HG03520 (cell line): Measurements from ENCODE around the gene UROS.
A peak's percentile ranks its signal among the peaks of the same experiment; 100 is the strongest.

Experiments
- ATAC-seq: cut with Tn5 transposase; IDR thresholded peaks from one replicate; pipeline ENCODE4 v1.9.1; 2021; ENCODE audit warnings: mild to moderate bottlenecking, moderate library complexity; ENCODE audit not compliant: unreplicated experiment

UROS gene

DNA sequence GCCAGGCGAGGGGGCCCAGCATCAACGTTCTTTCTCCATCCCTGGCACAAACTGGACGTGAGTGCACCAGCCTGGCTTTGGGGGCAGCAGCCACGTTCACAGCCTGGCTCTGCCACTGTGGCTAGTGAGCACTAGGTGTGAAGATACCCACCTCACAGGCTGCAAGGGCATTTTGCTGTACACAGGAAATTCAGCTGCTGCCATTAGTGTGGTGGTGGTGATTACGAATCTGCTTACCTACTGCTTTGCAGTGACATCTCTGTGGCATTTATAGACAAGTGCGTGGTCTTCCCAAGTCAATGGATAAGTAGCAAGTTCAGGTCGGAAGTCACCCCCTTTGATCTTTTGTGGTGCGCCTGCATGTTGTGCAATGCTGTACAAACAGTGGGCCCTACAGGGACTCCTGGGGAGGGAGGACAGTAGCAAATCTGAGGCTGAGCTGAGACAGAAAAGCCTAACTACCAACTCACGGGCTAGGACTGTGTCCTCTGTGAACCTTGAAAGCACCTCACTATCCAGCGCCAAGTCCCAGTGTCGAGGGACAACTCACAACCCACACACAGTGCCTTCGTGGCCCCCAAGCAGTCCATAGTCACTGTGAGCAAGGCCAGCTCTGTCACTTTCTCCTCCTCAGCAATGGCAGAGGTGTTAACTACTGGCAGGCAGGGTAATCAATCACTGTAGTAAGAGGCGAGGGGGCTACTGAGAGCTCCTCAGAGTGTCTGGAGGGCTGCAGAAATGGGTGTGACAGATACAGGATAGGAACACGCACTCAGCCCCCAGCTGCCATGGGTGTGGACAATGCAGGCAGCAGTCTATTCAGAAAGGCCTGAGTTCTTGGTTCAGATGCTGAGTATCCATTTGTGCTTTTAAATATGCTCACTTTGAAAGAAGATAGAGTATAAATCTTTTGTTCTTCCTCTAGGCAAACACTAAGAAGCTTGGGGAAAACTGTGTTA lies 30.4 kb downstream of the UROS start:
- no peak for ATAC-seq

DNA sequence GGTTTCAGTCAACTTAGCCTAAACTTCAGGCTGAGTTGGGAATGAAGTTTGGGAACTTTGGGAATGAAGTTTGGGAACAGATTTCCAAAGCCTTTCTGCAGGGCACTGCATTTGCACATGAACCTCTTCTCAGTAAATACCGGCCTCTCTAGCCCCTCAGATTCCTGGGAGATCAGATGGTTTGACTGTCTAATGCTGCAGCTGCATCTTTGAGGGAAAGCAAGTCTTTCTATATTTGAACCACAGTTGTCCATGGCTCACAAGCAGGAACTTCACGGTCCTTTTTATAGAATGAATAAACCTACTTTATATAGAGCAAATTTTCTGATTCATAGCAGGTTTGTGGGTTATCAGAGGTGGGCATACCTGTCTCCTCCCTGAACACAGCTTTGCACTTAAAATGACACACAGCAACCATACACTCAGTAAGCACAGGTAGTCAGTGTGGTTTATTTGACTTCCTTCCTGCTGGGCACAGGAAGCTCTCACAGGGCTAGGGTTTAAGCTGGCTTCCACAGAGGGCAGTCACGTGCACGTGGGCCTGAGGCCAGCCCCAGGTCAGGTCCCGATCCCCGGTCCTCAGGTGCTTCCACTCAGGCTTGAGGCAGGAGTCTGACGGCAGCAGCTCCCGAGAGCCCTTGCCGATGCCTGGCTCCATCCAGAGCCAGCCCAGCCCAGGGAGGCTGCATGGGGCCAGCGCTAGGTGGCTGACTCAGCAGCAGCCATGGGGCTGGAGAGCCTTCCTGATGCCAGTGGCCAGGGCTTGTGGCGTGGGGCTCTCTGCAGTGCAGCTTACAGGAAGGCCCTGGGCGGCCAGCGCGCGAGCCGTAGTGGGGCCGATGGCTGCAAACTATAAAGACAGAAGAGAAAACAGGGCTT lies 34.7 kb downstream of the UROS start:
- no peak for ATAC-seq

DNA sequence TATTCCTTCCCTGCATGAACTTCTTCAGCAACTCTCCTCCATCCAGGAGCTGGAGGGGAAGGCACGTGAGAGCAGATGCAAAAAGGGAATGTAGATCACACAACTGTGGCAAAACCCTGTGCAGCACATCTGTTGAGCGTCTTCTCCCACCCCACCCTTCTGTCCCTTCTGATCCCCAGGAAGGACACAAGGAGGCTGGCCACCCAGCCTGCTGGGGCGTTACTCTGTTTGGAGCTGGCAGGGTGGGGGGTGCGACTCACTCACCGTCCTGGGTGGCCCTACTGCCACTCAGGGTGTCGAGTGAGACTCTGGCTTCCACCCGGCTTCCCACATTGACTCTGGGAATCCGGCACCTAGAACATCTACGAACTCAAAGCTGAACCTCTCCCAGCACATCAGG lies 37.3 kb downstream of the UROS start:
- no peak for ATAC-seq

DNA sequence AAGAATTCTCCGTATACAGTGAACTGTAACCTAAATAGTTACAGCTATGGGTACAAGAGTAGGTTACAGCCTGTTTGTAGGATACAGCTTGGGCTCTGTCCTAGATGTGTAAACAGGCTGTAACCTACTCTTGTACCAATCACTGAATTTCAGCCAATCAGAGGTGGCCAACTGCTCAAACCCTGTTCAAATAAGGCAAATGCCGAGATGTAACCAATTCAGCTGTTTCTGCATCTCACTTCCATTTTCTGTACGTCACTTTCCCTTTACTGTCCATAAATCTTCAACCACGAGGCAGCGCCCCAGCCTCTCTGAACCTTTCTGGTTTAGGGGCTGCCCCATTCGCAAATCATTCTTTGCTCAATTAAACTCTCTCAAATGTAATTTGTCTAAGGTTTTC lies 39.1 kb downstream of the UROS start:
- peak; percentile 73 for ATAC-seq

DNA sequence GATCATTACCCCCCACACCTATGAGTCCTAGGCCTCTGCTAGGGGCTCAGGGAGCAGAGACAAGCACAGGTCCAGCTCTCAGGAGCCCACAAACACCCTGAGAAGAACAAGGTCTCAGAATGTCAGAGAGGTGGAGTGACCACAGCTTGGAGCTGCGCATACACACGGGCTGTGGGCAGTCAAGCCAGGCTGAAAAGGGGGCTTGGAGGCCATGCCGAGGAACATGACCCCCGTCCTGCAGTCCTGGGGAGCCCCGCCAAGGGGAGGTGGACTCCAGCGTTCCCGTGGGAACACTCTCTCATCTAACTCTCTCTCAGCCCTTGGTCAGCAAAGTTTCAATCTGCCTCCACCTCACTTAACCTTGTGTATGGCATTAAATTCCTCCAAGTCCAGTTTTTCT lies 39.6 kb downstream of the UROS start:
- no peak for ATAC-seq

DNA sequence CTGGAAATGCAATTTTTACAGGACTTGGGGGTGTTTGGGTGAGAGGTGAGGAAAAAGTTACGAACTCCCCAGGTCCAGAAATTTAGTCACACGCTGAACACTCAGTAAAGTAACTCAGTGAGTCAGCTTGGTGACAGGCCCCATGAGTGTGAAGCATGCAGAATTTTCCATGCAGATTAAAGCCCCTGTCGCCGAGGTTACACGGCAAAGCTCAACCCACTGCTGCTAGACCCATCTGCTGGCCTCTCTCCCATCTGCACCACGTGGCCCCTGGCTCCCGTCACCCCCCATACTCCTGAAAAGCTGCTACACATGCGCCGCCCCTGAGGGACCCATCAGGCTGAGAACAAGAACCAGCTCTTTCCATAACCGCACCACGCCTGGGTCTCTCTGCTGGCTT lies 40.4 kb downstream of the UROS start:
- ATAC-seq, result no peak

DNA sequence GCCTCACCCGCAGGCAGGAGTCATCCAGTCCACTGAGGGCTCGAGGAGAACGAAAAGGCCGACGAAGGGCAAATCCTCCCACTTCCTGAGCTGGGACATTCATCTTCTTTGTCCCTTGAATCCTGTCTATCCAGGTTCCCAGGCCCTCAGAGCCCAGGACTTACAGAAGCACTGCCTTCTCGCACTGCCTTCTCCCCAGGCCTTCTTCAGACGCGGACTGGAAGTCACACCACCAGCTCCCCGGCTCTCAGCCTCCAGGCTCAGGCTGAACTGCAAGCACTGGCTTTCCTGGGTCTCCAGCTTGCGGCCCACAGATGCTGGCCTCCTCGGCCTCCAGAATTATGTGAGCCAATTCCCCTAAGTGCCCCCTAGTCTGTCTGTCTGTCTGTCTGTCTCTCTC lies 41.0 kb downstream of the UROS start:
- ATAC-seq, result no peak

DNA sequence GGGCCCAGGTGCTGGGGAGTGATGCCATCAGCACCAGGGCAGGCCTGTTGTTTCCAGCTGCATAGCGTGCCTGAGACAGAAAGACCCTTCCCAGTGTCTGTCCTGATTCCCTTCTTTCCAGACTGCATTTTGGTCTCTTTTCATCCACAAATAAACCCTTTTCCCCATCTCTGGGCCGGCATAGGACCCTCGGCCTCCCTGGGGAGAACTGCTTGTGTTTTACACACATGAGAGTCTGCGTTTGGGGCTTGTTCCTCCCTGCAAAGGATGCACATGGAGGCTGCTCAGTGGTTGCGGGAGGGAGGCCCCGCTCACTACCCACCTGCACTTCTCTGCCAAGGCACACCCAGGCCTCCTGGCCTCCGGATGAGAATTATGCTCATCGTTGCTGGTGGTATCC lies 41.7 kb downstream of the UROS start:
- no peak for ATAC-seq

DNA sequence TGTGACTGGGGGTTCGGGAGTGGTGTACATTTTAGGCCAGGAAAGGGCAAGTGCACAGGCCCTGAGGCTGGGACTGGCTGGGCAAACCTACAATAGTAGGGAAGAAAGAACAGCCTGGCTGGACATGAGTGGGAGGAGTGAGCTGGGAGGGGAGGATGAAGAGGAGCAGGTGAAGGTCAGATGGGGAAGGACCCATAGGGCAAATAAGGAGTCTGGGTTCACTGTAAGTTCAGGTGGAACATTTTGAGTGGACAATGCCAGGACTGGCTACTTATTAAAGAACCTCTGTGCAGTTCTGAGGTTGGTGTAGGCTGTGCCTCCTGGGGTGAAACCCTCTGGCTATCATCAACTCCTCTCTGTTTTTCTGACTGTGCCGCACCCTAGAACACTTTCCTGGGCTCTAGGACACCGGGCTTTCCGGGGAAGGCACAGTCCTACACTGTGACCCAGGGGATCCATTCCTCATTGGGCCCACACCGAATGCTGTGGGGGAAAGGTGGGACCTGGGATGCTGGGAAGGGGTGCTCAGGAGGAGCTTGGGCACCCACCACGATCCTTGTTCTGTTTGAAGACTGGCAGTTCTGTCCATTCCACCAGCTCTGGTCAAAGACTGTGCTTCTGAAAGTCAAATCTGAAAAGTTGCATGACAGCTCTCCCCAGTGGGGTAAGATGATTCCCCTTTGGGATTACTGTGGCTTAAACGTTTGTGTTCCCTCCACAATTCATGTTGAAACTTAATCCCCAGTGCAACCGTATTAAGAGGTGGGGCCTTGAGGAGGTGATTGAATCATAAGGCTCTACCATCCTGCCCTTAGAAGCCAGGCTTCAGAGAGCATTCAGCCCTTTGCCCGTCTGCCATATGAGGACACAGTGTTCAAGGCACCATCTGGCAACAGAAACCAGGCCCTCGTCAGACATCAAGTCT lies 43.4 kb downstream of the UROS start:
- ATAC-seq, result no peak

DNA sequence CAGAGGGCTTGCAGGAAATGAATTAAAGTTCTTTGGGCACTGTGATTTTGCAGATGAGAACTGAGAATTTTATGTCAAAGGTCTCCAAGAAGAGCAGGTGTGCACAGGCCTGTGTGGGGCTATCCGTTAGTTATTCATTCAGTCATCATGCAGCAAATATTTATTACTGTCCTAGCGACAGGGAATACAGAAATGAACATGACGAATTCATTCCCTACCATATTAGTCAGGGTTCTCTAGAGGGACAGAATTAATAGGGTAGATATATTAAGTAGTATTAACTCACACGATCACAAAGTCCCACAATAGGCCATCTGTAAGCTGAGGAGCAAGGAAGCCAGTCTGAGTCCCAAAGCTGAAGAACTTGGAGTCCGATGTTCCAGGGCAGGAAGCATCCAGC lies 44.5 kb downstream of the UROS start:
- ATAC-seq, result no peak

DNA sequence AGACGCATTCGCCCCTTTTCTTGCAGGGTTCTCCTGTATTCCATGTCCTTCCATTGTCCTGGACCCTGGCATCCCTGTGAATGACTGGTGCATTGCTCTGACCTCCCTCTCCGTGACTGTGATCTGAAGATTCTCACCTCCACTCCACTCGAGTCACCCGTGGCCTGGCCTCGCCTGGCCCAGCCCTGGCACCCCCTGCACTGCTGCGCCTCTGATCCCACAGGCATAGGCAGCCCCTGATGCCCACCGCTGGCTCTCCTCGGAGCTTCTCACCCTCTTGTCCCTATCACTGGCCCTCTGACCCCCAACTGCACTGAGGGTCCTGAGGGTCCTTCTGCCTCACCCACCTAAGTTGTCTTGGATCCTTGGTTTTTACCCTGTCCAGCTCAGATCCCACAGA lies 45.3 kb downstream of the UROS start:
- no peak for ATAC-seq

DNA sequence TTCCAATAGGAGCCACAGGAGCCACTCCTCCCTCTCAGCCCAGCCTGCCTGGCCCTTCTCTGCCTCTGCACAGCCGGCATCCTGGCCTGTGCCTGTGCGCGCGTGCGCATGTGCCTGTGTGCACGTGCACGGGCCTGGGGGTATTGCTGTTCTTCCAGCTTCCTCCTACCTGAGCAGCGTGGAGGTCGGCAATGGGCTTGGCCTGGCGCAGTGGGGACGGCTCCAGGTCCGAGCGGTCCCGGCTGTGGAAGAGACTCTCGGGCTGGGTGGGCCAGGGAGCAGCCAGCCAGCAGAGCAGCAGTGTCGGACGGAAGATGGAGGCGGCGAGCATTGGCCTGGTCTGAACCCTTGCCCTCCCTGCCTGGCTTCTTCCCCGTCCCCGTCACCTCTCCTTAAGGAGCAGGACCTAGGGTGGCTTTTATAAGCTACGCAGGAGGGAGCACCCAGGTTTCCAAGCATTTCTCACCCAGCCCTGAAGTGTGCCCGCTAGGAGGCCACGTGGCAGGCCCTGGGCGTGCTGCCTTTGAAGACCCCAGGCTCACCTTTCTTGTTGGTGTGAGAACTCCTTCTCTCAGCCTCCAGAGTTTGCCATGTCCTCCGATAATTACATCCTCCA lies 47.5 kb downstream of the UROS start, which contains the start of gene MMP21:
TSS of gene MMP21 (minus strand) at position 331 of the 616 bp plus-strand sequence. CDS start at position 331, 0 bp downstream.
- no peak for ATAC-seq

DNA sequence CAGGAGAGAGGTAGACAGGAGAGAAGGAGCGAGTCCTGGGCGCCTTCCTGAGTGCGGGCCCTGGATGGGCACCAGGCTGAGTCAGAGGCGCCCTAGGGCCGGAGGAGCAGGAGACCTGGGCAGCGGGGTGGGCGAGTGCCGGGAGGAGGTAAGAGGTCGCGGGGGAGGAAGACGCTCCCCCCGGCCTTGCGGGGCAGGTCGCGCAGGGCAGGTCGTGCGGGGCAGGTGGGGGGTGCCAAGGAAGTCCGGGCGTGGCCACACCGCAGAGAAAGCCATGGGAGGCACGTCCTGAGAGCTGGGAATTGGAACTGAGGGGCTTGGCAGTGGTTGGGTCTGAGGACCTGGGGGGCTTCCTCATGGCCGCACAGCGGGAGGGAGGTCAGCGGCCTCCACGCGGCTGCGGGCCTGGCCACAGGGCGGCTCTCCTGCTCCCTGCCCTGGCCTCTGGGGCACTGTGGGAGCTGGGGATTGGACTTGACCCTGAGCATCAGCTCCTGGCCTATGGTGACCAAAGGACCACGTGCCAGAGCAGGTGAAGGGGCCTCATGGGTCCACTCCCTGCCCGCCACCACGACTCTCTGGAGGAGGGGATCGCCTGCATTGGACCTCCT lies 48.4 kb downstream of the UROS start:
- no peak for ATAC-seq

DNA sequence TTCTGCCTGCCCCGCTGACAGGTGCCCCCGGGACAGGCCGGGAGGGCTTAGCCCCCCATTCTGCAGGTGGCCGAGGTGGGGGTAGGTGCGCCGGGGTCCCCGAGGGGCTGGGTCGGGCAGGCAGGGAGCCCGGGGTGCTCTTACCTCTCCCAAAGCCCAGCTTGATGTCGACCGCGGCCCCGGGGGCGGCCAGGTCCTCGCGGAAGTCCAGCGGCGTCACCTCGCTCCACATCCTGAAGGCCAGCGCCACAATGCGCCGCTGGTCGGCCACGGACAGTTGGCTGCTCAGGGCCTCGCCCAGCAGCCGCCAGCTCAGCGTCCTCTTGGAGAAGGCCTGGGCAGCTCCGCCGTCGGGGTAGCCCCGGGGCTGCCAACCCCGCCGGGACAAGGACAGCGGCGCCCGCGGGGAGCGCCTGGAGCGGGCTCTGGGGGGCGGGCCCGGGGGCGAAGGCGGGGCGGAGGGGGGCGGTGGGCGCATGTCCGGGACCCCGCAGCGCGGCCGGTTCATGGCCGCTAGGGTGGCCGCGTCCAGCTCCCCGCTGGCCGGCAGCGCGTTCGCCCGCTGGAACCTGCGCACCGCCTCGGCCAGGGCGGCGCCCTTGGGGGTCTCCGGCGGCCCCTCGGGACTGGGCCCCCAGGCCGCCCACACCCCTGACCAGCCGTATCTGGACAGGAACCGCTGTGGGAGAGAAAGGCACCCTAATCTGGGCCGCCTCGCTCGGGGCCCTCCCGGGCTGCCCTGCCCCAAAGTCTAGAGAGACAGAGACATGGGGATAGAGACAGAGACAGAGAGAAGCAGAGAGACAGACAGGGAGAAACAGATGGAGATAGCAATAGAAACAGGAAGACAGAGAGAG lies 49.1 kb downstream of the UROS start:
- ATAC-seq, result no peak

DNA sequence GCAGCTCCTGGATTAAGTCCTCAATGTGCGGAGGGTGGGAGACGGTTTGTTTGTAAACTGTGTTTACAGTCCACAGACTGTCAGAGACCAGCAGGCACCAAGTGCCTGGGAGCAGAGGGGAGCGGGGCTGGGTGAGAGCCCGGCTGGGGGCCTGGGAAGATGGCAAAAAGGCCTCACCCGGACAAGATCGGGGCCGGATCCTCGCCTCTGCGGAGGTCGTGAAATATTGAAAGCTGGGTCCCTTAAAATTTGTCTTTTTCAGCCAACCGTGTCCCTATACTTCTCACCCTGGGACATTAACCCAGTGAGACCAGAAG lies 50.2 kb downstream of the UROS start:
- ATAC-seq, result no peak

DNA sequence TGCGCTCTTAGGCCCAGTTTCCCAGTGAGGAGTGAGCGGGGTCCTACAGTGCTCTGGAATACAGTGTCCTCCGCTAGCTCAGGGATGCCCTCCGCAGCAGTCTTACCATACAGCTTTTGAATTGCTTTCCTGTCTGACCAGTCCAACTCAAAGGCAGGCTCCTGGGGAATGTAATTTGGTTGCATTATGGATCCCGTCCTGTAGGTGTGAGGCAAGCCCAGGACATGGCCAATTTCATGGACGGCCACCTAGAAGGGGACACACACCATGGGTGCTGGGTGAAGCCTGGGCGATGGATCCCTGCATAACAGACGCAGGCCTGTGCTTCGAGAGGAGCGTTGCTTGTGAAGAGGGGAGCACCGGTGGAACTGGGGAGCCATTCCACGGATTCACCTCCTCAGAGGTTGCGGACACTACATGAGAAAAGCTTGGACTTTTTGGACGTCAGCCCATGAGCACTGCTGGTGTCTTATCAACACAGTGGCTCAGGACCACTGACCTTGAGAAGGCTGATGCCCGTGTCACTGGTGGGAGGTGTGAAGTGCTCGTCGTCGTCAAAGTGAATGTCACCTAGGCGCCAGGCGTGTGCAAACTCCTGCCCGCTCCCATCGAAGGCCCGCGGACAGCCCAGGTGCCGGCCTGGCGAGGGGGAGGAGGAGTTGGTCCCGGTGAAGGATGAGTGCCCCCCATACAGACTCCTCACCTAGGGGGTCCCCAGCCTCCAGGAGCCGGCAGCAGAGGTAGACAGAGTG lies 50.8 kb downstream of the UROS start:
- ATAC-seq, result no peak

DNA sequence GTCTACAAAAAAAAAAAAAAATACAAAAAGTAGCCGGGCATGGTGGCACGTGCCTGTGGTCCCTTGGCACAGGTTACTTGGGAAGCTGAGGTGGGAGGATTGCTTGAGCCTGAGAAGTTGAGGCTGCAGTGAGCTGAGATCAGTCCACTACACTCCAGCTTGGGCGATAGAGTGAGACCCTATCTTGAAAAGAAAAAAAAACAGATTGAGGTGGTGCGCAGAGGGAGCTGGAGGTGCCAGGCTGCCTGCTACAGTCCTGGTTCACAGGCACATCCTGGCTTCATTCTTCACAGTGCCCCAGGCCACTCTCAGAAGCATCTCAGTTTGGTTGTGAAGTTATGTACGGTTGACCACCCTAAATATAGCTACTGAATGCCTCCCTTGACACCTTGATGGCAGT lies 52.2 kb downstream of the UROS start:
- no peak for ATAC-seq

DNA sequence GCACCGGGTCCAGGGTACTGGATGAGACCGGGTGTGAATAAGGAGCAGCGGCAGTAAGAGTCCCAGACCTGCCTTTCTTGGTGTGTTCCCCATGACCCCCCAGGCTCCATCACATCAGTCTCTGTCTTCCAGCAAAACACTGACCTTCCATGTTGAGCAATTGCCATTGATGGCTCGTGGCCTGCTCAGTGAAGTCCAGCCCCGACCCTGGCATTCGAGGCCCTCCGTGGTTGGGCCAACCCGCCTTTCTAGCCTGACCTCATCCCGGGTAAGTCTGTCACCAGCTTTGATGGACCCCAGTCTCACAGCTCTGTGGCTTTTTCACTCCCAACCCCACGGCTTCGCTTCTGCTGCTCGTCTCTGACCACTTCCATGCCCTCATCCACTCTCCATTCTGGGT lies 53.9 kb downstream of the UROS start:
- no peak for ATAC-seq
